ENCODE results near the gene KATNAL1. TPM values are rescaled to one million over a fixed set of nuclear protein-coding genes. Genes with fewer than 3 reads are reported as not detected.
"Not testable (repeated sequence)": the region's sequence is repeated elsewhere in the genome, so short reads cannot be mapped to it uniquely, and the experiment has no call there.

Gene KATNAL1
- total RNA-seq, 1 experiment from 2014 or later, result 5.1 TPM

GRCh38 chr13:30294004-30294403 lies 13.3 kb downstream of the KATNAL1 start:
- intact Hi-C loops (cut with micrococcal nuclease; ENCODE audit: unreplicated experiment), result no loop called here
- no peak for DNase-seq
- Mint-ChIP-seq H3K27me3 (ENCODE audit: unreplicated experiment) (no peaks in the 10 kb centered on the region), H3K9me3 (ENCODE audit: low read depth, unreplicated experiment) (no peaks in the 10 kb centered on the region), H3K4me1 (ENCODE audit: low read depth, unreplicated experiment) (no peaks in the 10 kb centered on the region), H3K36me3 (ENCODE audit: insufficient read depth, unreplicated experiment) (no peaks in the 10 kb centered on the region), H3K27ac (ENCODE audit: unreplicated experiment) (no peak overlapping the region), H3K4me3 (ENCODE audit: low read depth, unreplicated experiment) (no peak overlapping the region)
- TF ChIP-seq CTCF (IDR thresholded peaks at IDR 0.05; ENCODE audit: unreplicated experiment), result no peak
- CTCF ChIA-PET, result no interaction called here
- BruUV-seq (replicated peaks), result no TSS peak

DNA sequence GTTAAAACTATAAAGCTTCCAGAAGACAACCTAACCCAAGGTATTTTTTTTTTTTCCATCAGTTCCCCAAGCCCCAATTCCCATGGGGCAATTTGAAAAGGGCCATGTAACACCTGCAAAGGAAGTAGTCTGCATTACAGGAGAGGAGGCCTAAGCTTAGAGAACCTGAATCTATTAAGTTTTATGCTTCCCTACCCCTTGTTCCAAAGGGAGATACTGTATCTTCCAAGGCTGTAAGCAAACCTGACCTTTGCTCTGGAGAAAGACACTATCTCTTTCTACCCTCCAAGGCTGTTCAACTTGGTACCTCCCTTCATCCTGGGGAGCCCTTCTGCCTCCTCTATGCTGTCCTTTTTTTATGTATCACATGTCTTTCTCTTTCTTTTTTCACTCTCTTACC lies 15.0 kb downstream of the KATNAL1 start:
- Mint-ChIP-seq H3K27ac (ENCODE audit: unreplicated experiment) (no peak overlapping the region), H3K4me1 (ENCODE audit: low read depth, unreplicated experiment) (no peaks in the 10 kb centered on the region)

GRCh38 chr13:30290812-30291436 lies 16.4 kb downstream of the KATNAL1 start:
- H3K9me3 Mint-ChIP-seq (ENCODE audit: low read depth, unreplicated experiment), result no peaks in the 10 kb centered on the region
- CTCF ChIA-PET, result interaction anchor here (0.6 kb wide), 2 partner anchors 295 to 951 kb away, joined by 3 to 7 read pairs; no protein-coding TSS in a partner anchor
- no peaks in the 10 kb centered on the region for H3K27me3 Mint-ChIP-seq (ENCODE audit: unreplicated experiment)
- intact Hi-C loops (cut with micrococcal nuclease; ENCODE audit: unreplicated experiment), result no loop called here
- H3K27ac Mint-ChIP-seq (ENCODE audit: unreplicated experiment), result no peak overlapping the region
- no peaks in the 10 kb centered on the region for H3K36me3 Mint-ChIP-seq (ENCODE audit: insufficient read depth, unreplicated experiment)
- BruUV-seq (replicated peaks), result no TSS peak
- TF ChIP-seq CTCF (IDR thresholded peaks at IDR 0.05; ENCODE audit: unreplicated experiment), result no peak
- no peak overlapping the region for H3K4me3 Mint-ChIP-seq (ENCODE audit: low read depth, unreplicated experiment)
- no peaks in the 10 kb centered on the region for H3K4me1 Mint-ChIP-seq (ENCODE audit: low read depth, unreplicated experiment)
- no peak for DNase-seq

More for the DNA sequence above, 15.0 kb downstream of the KATNAL1 start:
- H3K27me3 Mint-ChIP-seq (ENCODE audit: unreplicated experiment), result no peaks in the 10 kb centered on the region
- H3K9me3 Mint-ChIP-seq (ENCODE audit: low read depth, unreplicated experiment), result no peaks in the 10 kb centered on the region
- intact Hi-C loops (cut with micrococcal nuclease; ENCODE audit: unreplicated experiment), result no loop called here
- no peak for TF ChIP-seq CTCF (IDR thresholded peaks at IDR 0.05; ENCODE audit: unreplicated experiment)
- H3K36me3 Mint-ChIP-seq (ENCODE audit: insufficient read depth, unreplicated experiment), result no peaks in the 10 kb centered on the region
- no peak for DNase-seq
- CTCF ChIA-PET, result no interaction called here
- BruUV-seq (replicated peaks), result no TSS peak
- H3K4me3 Mint-ChIP-seq (ENCODE audit: low read depth, unreplicated experiment), result no peak overlapping the region

GRCh38 chr13:30289533-30289932 lies 17.8 kb downstream of the KATNAL1 start:
- CTCF ChIA-PET, result no interaction called here
- H3K4me3 Mint-ChIP-seq (ENCODE audit: low read depth, unreplicated experiment), result no peak overlapping the region
- no peak for TF ChIP-seq CTCF (IDR thresholded peaks at IDR 0.05; ENCODE audit: unreplicated experiment)
- intact Hi-C loops (cut with micrococcal nuclease; ENCODE audit: unreplicated experiment), result no loop called here
- H3K9me3 Mint-ChIP-seq (ENCODE audit: low read depth, unreplicated experiment), result peaks cover 2% of the 10 kb centered on the region
- BruUV-seq (replicated peaks), result no TSS peak
- H3K36me3 Mint-ChIP-seq (ENCODE audit: insufficient read depth, unreplicated experiment), result no peaks in the 10 kb centered on the region
- no peak for DNase-seq
- H3K27ac Mint-ChIP-seq (ENCODE audit: unreplicated experiment), result no peak overlapping the region
- no peaks in the 10 kb centered on the region for H3K27me3 Mint-ChIP-seq (ENCODE audit: unreplicated experiment)
- H3K4me1 Mint-ChIP-seq (ENCODE audit: low read depth, unreplicated experiment), result no peaks in the 10 kb centered on the region

GRCh38 chr13:30286059-30286458 lies 21.3 kb downstream of the KATNAL1 start:
- H3K36me3 Mint-ChIP-seq (ENCODE audit: insufficient read depth, unreplicated experiment); H3K4me1 Mint-ChIP-seq (ENCODE audit: low read depth, unreplicated experiment); CTCF ChIA-PET; BruUV-seq (replicated peaks); H3K9me3 Mint-ChIP-seq (ENCODE audit: low read depth, unreplicated experiment); H3K27ac Mint-ChIP-seq (ENCODE audit: unreplicated experiment); DNase-seq; H3K4me3 Mint-ChIP-seq (ENCODE audit: low read depth, unreplicated experiment); H3K27me3 Mint-ChIP-seq (ENCODE audit: unreplicated experiment); intact Hi-C loops (cut with micrococcal nuclease; ENCODE audit: unreplicated experiment): not testable (repeated sequence)
